Measurements from ENCODE around the gene NSG2.
"Not testable (repeated sequence)": the region's sequence is repeated elsewhere in the genome, so short reads cannot be mapped to it uniquely, and the experiment has no call there.

Gene NSG2

GRCh38 chr5:174097486-174098185, 52.1 kb downstream of the NSG2 start:
- peak; percentile 29 for DNase-seq (ENCODE audit: low read depth, low spot score)

GRCh38 chr5:174098694-174099093, 53.2 kb downstream of the NSG2 start:
- DNase-seq (ENCODE audit: low read depth, low spot score), result no peak
- H3K27ac ChIP-seq, result no peak overlapping the region

More at GRCh38 chr5:174097486-174098185, 52.1 kb downstream of the NSG2 start:
- no peak overlapping the region for H3K27ac ChIP-seq

GRCh38 chr5:174100490-174100889, 55.0 kb downstream of the NSG2 start:
- no peak overlapping the region for H3K27ac ChIP-seq
- no peak for DNase-seq (ENCODE audit: low read depth, low spot score)

GRCh38 chr5:174101195-174101730, 55.8 kb downstream of the NSG2 start:
- DNase-seq (ENCODE audit: low read depth, low spot score), result no peak
- H3K27ac ChIP-seq, result no peak overlapping the region

- not testable (repeated sequence) for DNase-seq (ENCODE audit: low read depth, low spot score)
These were observed 57.1 kb downstream of the NSG2 start for GRCh38 chr5:174102574-174102973.

GRCh38 chr5:174106997-174107655, 61.6 kb downstream of the NSG2 start:
- DNase-seq (ENCODE audit: low read depth, low spot score), result no peak

More at GRCh38 chr5:174102574-174102973, 57.1 kb downstream of the NSG2 start:
- not testable (repeated sequence) for H3K27ac ChIP-seq

GRCh38 chr5:174108745-174109144, 63.2 kb downstream of the NSG2 start:
- no peak overlapping the region for H3K27ac ChIP-seq
- DNase-seq (ENCODE audit: low read depth, low spot score), result no peak

More at GRCh38 chr5:174106997-174107655, 61.6 kb downstream of the NSG2 start:
- H3K27ac ChIP-seq, result no peak overlapping the region

GRCh38 chr5:174109698-174110260, 64.3 kb downstream of the NSG2 start:
- H3K27ac ChIP-seq, result no peak overlapping the region
- no peak for DNase-seq (ENCODE audit: low read depth, low spot score)

GRCh38 chr5:174110310-174110709, 64.8 kb downstream of the NSG2 start:
- no peak for DNase-seq (ENCODE audit: low read depth, low spot score)
- H3K27ac ChIP-seq, result no peak overlapping the region

- DNase-seq (ENCODE audit: low read depth, low spot score), result no peak
- H3K27ac ChIP-seq, result no peak overlapping the region
These were observed 65.9 kb downstream of the NSG2 start for GRCh38 chr5:174111287-174111973.

GRCh38 chr5:174115226-174115625, 69.7 kb downstream of the NSG2 start:
- no peak for DNase-seq (ENCODE audit: low read depth, low spot score)
- no peak overlapping the region for H3K27ac ChIP-seq

- DNase-seq (ENCODE audit: low read depth, low spot score), result no peak
- H3K27ac ChIP-seq, result no peak overlapping the region
These were observed 73.4 kb downstream of the NSG2 start for GRCh38 chr5:174118823-174119467.

GRCh38 chr5:174119468-174119881, 74.0 kb downstream of the NSG2 start:
- H3K27ac ChIP-seq, result no peak overlapping the region
- no peak for DNase-seq (ENCODE audit: low read depth, low spot score)

- no peak for DNase-seq (ENCODE audit: low read depth, low spot score)
These were observed 75.0 kb downstream of the NSG2 start for GRCh38 chr5:174120401-174121005.

GRCh38 chr5:174134545-174134944, 89.0 kb downstream of the NSG2 start:
- DNase-seq (ENCODE audit: low read depth, low spot score), result no peak
- no peak overlapping the region for H3K27ac ChIP-seq

More at GRCh38 chr5:174120401-174121005, 75.0 kb downstream of the NSG2 start:
- H3K27ac ChIP-seq, result no peak overlapping the region

GRCh38 chr5:174139623-174140022, 94.1 kb downstream of the NSG2 start:
- H3K27ac ChIP-seq, result no peak overlapping the region
- no peak for DNase-seq (ENCODE audit: low read depth, low spot score)

- no peak for DNase-seq (ENCODE audit: low read depth, low spot score)
- no peak overlapping the region for H3K27ac ChIP-seq
These were observed 95.0 kb downstream of the NSG2 start for GRCh38 chr5:174140452-174141020.

- no peak for DNase-seq (ENCODE audit: low read depth, low spot score)
- no peak overlapping the region for H3K27ac ChIP-seq
These were observed 95.9 kb downstream of the NSG2 start for GRCh38 chr5:174141398-174141797.

GRCh38 chr5:174145091-174145490, 99.6 kb downstream of the NSG2 start:
- H3K27ac ChIP-seq, result no peak overlapping the region
- no peak for DNase-seq (ENCODE audit: low read depth, low spot score)

Data from epithelial cell of prostate (primary cell).